GM19463 (cell line): ENCODE measurements around the gene MGAT4B.

Experiments used
- ATAC-seq: cut with Tn5 transposase; IDR thresholded peaks from one replicate; pipeline ENCODE4 v1.9.1; 2021; ENCODE audit warnings: mild to moderate bottlenecking, moderate library complexity; ENCODE audit not compliant: unreplicated experiment

The MGAT4B gene

GRCh38 chr5:179749857-179750508 lies 56.7 kb downstream of the MGAT4B start:
- no peak for ATAC-seq

- ATAC-seq: no peak
These were observed 58.9 kb downstream of the MGAT4B start for GRCh38 chr5:179747811-179748210.
